HG03558 (cell line): ENCODE results near the gene CACNA1C.

Experiments
- ATAC-seq: cut with Tn5 transposase; IDR thresholded peaks from one replicate; pipeline ENCODE4 v1.9.1; 2021; ENCODE audit warnings: moderate number of reproducible peaks; ENCODE audit not compliant: unreplicated experiment; ENCODE audit errors: extremely low read depth

CACNA1C gene

DNA sequence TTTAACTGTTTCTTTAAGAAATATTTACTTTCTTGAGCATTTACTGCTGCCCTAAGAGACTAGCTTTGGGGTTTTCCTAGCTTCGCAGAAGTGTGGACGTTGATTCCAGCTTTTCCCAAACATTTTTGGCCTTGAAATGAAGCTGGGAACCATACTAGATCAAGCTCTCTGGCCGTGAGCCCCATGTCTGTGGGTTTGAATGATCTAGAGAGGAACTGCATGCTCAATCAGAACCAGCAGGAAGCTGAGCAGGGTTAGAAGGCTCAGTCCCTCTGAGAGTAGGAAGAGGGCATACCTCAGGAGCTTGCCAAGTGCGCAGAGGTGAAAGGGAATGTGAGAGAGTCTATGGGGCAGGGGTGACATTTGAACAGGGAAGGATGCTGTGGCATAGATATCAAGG, 292.1 kb downstream of the CACNA1C start:
- ATAC-seq: no peak

DNA sequence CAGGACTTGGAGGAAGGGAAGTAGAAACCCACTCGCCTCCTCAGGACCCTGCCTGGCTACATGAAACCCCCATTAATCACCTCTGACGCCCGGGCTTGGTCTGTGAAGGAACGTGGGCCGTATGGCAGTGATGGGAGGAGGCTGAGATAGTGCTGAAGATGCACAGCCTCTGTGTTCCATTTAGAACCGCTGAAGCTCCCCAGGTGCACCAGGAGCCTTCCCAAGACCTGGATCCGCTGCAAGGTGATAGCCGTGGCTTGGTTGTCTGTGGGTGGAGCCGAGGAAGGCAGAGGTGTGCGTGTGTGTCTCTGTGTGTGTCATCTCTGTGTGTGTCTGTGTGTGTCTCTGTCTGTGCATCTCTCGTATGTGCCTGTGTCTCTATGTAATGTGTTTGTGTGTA, 293.1 kb downstream of the CACNA1C start:
- ATAC-seq: no peak

GRCh38 chr12:2346416-2346815, 293.6 kb downstream of the CACNA1C start:
- no peak for ATAC-seq

DNA sequence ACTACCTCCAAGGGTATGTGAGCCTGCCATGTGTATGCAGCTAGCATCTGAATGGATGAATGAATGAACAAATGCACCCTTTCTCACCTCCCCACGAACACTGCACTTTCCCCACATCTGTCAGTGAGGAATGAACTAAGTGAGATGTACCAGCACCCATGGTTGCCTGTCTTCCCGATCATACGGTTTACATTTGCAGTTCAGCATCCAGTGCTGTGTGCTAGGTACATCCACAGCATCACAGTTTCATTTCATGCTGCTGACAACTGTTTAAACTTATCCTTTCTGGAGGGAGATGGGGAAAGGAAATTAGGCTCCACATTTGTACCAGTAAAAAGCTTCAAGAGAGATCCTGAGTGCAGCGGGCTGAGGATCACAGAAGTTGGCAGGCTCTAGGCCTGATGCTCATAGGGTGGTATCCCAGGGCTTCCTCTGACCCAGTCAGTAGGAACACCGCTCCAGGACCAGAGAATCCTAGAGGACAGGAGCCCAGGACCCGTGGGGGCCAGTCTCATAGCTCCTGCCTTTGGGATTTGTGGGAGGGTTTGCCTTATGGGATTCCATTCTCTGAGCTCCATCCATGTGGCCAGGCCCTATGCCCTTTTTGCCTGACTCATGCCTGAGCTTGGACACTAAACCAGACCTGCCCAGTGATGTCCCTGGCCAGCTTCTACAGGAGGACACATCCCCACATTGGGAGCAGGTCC, 294.5 kb downstream of the CACNA1C start:
- no peak for ATAC-seq

GRCh38 chr12:2347844-2348481, 295.2 kb downstream of the CACNA1C start:
- no peak for ATAC-seq

DNA sequence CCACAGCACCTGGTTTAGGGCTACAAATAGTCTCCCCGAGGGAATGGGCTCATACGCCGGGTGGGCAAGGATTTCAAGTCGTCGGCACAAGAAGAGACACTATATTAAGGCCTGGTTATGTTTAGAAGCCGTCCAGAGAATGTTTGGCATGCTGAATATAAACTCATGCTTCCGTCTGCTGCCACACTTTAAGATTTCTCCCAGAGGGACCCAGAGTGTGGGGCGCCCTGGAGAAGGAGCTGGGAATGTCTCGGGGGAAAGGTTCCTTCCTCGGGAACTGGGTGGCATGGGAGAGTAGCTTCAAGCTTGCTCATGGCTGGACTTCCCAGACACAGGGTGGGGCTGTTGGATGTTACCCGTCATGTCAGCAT, 295.7 kb downstream of the CACNA1C start:
- no peak for ATAC-seq

DNA sequence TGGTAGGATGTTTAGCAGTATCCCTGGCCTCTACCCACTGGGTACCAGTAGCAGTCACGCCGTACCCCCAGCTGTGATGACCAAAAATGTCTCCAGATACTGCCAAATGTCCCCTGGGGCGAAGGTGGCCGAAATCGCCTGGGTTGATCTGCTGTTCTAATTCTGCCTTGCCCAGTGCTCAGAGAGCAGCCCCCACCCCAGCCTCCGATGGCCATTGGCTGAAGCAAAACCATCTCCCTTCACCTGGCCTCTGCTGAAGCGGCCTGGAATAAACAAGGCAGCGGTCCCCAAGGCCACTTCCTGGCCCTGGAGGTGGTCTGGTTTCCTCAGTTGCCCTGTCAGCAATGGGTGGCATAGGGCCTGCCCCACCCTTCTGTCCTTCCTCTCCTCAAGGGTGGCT, 298.4 kb downstream of the CACNA1C start:
- no peak for ATAC-seq

DNA sequence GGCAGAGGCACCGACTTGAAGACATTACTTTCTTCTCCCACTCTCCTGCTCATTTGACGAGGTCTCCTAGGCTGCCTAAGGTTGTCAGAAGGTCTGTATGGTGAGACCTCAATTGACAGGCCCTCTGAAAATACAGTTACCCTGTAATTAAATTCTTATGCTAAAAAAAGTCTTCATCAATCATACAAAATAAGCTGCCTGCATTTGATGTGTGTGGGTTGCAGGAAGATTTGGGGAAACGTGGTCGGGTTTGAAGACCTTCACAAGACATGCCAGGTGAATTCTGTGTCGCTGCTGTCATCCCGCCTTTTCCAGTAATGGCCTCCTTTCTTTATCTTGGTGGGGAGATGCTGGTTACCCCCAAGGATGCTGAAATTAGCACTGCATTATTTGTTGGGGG, 299.4 kb downstream of the CACNA1C start:
- ATAC-seq: no peak

GRCh38 chr12:2353281-2353680, 300.5 kb downstream of the CACNA1C start:
- no peak for ATAC-seq

DNA sequence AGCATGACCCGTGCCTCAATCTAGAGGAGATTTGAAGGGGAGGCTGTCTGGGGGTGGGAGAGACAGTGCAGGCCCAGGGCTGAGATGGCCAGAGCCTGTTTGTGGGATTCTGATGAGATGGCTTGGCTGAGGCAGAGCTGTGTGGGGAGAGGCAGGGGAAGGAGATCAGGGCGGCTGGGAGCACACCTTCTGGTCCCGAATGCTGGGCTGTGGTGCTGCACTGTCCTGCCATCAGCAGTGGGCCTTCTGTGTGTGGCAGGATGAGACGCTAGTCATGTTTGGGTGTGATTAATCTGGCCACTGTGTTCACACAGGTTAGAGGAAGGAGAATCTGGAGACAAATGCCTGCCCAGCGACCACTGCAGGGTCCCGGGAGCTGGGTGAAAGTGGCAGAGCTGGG, 300.9 kb downstream of the CACNA1C start:
- ATAC-seq: no peak

- no peak for ATAC-seq
These were observed 301.6 kb downstream of the CACNA1C start for GRCh38 chr12:2354151-2354991.

- ATAC-seq: no peak
These were observed 302.4 kb downstream of the CACNA1C start for GRCh38 chr12:2355198-2355597.

GRCh38 chr12:2355604-2356003, 302.8 kb downstream of the CACNA1C start:
- no peak for ATAC-seq

GRCh38 chr12:2356601-2357125, 303.9 kb downstream of the CACNA1C start:
- no peak for ATAC-seq

GRCh38 chr12:2358986-2359658, 306.3 kb downstream of the CACNA1C start:
- no peak for ATAC-seq

DNA sequence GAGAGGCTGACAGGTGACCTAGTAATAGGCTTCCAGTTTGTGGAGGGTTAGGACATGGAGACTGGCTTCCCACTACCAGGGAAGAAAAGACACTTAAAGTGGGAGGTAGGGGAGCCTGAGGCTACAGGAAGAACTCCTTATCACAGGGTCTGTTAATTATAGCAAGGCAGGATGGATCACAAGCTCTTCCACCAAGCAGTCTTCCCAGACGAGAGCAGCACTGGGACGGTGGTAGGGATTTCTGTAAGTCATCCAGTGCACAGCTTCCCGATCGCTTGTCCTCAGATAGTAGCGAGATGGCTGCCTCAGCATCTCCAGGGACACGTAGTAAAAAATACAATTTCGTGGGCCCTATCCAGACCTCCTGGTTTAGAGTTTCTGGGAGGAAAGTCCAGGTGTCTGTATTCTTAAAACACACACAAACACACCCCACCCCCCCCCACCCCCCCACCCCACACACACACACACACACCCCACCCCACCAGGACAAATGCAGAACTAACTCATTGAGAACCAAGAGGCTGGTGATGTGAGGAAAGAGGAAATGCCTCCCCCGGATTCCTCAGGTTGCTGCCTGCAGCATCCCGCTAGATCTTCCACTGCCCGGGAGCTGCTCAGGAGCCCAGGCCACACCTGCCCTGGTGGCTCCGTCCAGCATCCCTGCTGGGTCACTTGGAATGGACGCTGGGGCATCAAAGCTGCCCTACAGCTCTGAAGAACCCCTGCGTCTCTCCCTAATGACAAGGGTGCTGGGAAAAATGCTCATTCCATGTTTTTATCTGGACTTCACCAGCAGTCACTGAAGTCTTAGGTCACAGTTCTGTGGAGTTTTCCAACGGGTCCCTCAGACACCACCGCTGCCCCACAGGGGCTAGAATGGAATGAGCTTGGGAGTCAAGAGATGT, 307.2 kb downstream of the CACNA1C start:
- ATAC-seq: no peak

GRCh38 chr12:2360630-2361170, 307.9 kb downstream of the CACNA1C start:
- no peak for ATAC-seq

- no peak for ATAC-seq
These were observed 311.2 kb downstream of the CACNA1C start for GRCh38 chr12:2363836-2364609.
